Upper lobe of left lung (tissue), 6 donors: ENCODE measurements around the gene GP5. TPM values are rescaled to one million over a fixed set of nuclear protein-coding genes. Genes with fewer than 3 reads are reported as not detected.

Experiments used
- ATAC-seq, 2 donors: fragments of 200-7000 bp; cut with Tn5 transposase; one replicate each; pipeline ENCODE4 v1.9.1; 2022; ENCODE audit warnings: mild to moderate bottlenecking in 2 of 2, moderate library complexity in 2 of 2; ENCODE audit not compliant: low FRiP score in 2 of 2
- DNase-seq, 2 donors: peaks; one replicate each; pipeline ENCODE4 v3.0.0-alpha.2; 2019 to 2020
- H3K27ac ChIP-seq, 4 donors: fragments of 200-600 bp; sonication (generic); one replicate each; pipeline ENCODE4 v1.5.1; 2016 to 2019
- H3K27me3 ChIP-seq, 4 donors: fragments of 200-600 bp; sonication (generic); one replicate each; pipeline ENCODE4 v1.5.1; 2017 to 2019
- H3K36me3 ChIP-seq, 4 donors: fragments of 200-600 bp; sonication (generic); one replicate each; pipeline ENCODE4 v1.5.1; 2016 to 2019
- H3K4me1 ChIP-seq, 4 donors: fragments of 200-600 bp; sonication (generic); one replicate each; pipeline ENCODE4 v1.5.1; 2018 to 2019
- H3K4me3 ChIP-seq, 4 donors: fragments of 200-600 bp; sonication (generic); one replicate each; pipeline ENCODE4 v1.5.1; 2017 to 2019; ENCODE audit warnings: mild to moderate bottlenecking in 2 of 4, moderate library complexity in 1 of 4
- H3K9me3 ChIP-seq, 4 donors: fragments of 200-600 bp; sonication (generic); one replicate each; pipeline ENCODE4 v1.5.1; 2018 to 2019
- EP300 ChIP-seq, 4 donors: sonication (generic); formaldehyde crosslinking; IDR thresholded peaks; one replicate each; pipeline ENCODE4 v1.5.1; 2017; ENCODE audit warnings: antibody characterized with exemption in 4 of 4, control low read depth in 2 of 4
- POLR2A ChIP-seq, 4 donors: fragments of 450-650 bp; IDR thresholded peaks; one replicate each; pipeline ENCODE4 v1.5.1; 2016 to 2017; ENCODE audit warnings: antibody characterized with exemption in 4 of 4, mild to moderate bottlenecking in 2 of 4
- POLR2AphosphoS5 ChIP-seq, 2 donors: sonication (generic); formaldehyde crosslinking; IDR thresholded peaks; one replicate each; pipeline ENCODE4 v1.5.1; 2017; ENCODE audit warnings: antibody characterized with exemption in 2 of 2
- WGBS, 2 donors: methylation state at CpG; one replicate each; pipeline ENCODE4 v1.1.5; 2017 to 2018; 5-methylcytosine and 5-hydroxymethylcytosine counted together
- total RNA-seq, 6 donors: library from RNA; depleted of rRNA in 4 of 6; stranded (reverse); fragments of >200 nt in 4 of 6; gene quantifications; one replicate each; pipeline versions ENCODE4 v1.1.0 to v1.2.1, GENCODE V29; 2016 to 2021
- TF ChIP-seq, protein P1 (sequence below), 6 experiments: fragments of 450-650 bp in 4 of 6; fragments of 200-600 bp in 2 of 6; sonication (generic) in 2 of 6; IDR thresholded peaks; one replicate each; pipeline ENCODE4 v1.5.1; 2016 to 2019; ENCODE audit warnings: antibody characterized with exemption in 6 of 6
- donor health status: DM: no; HTN: no; CAD: no; lungs with moderate emphysema.
- donor health status: DM: no; HTN: yes; CAD: no; lungs with severe emphysema.

Gene GP5
- total RNA-seq, 6 donors from 2014 or later = 0.09 to 1.1 (median 0.20) TPM; not detected in 2

DNA sequence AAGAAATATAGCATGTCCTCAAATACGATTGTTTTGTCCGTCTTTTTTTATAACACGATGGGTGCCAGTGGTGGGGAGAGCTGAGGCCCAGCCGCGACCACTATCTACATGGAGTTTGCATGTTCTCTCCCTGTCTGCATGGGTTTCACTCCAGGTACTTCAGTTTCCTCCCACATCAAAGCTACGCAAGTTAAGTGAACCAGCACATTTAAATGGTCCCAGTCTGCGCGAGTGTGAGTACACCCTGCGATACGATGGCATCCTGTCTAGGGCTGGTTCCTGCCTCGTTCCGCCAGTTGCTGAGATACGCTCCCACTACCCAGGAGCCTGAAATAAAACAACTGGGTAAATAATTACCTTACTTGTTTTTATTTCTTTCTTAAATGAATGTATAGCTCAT is 47.1 kb upstream of the GP5 start:
- peaks cover 0 to 78% (median 24%) of the 10 kb centered on the region in 4 donors for H3K36me3 ChIP-seq
- no peak overlapping the region for H3K27ac ChIP-seq
- ATAC-seq (no peak), DNase-seq (no peak)
- H3K4me1 ChIP-seq = no peaks in the 10 kb centered on the region
- TF ChIP-seq, protein P1, sequence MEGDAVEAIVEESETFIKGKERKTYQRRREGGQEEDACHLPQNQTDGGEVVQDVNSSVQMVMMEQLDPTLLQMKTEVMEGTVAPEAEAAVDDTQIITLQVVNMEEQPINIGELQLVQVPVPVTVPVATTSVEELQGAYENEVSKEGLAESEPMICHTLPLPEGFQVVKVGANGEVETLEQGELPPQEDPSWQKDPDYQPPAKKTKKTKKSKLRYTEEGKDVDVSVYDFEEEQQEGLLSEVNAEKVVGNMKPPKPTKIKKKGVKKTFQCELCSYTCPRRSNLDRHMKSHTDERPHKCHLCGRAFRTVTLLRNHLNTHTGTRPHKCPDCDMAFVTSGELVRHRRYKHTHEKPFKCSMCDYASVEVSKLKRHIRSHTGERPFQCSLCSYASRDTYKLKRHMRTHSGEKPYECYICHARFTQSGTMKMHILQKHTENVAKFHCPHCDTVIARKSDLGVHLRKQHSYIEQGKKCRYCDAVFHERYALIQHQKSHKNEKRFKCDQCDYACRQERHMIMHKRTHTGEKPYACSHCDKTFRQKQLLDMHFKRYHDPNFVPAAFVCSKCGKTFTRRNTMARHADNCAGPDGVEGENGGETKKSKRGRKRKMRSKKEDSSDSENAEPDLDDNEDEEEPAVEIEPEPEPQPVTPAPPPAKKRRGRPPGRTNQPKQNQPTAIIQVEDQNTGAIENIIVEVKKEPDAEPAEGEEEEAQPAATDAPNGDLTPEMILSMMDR (IDR thresholded peaks at IDR 0.05) = no peak
- no peak for TF ChIP-seq POLR2AphosphoS5 (IDR thresholded peaks at IDR 0.05)
- TF ChIP-seq POLR2A (IDR thresholded peaks at IDR 0.05) = no peak
- no peak for TF ChIP-seq EP300 (IDR thresholded peaks at IDR 0.05)
- H3K4me3 ChIP-seq = no peak overlapping the region
- 92 to 94% methylated on average over 13 of the region's 13 CpGs for WGBS, 2 donors
- no peaks in the 10 kb centered on the region for H3K9me3 ChIP-seq
- no peaks in the 10 kb centered on the region for H3K27me3 ChIP-seq

DNA sequence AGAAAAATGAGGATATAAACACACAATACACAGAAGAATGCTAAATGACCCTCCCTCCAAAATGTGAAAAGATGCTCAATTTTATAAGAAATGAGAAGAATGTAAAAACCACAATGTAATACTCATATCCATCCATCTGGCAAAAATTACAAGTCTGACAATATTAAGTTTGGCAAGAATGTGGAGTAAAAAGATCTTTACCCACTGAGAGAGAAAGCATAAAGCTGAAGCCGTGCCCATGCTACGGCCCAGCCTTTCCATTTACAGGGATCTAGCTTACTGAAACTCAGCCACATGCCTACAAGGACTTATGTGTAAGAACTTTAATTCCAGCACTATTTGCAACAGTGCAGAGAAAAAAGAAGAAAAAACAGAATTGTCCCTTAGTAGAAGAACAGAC is 44.8 kb upstream of the GP5 start:
- DNase-seq = no peak
- no peaks in the 10 kb centered on the region for H3K27me3 ChIP-seq
- no peak overlapping the region for H3K4me3 ChIP-seq
- H3K4me1 ChIP-seq = peaks cover 0 to 8% (median 6%) of the 10 kb centered on the region in 4 donors
- TF ChIP-seq POLR2A (IDR thresholded peaks at IDR 0.05) (no peak), EP300 (IDR thresholded peaks at IDR 0.05) (no peak), POLR2AphosphoS5 (IDR thresholded peaks at IDR 0.05) (no peak)
- TF ChIP-seq, protein P1 (IDR thresholded peaks at IDR 0.05) = no peak
- ATAC-seq = no peak
- H3K27ac ChIP-seq = no peak overlapping the region
- WGBS, 2 donors = 96 to 97% methylated on average over 2 of the region's 2 CpGs
- H3K36me3 ChIP-seq = peaks cover 0 to 74% (median 11%) of the 10 kb centered on the region in 4 donors
- H3K9me3 ChIP-seq = no peaks in the 10 kb centered on the region

DNA sequence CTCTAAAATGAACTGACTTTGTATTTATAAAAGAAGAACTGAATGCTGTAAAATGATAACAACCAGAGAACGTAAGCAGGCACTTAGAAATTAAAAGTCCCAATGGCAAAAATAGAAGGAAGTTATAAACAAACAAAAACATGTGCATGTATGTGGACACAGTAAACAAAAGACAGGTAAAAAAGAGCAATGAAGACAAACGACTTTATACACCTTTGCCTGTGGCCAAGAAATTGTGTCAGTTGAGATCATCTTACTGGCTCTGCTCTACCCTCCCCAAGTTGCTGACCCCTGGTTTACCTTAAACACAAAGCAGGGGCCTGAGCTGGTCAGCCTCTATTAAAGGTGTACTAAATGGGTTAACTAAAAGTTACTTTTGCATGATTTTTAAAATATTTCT is 41.7 kb upstream of the GP5 start:
- H3K27me3 ChIP-seq = no peaks in the 10 kb centered on the region
- peaks cover 4 to 8% (median 6%) of the 10 kb centered on the region in 4 donors for H3K4me1 ChIP-seq
- H3K9me3 ChIP-seq = no peaks in the 10 kb centered on the region
- DNase-seq = no peak
- H3K36me3 ChIP-seq = peaks cover 3 to 73% (median 26%) of the 10 kb centered on the region in 4 donors
- no peak overlapping the region for H3K4me3 ChIP-seq
- WGBS, 2 donors = 51 to 61% methylated on average over 2 of the region's 2 CpGs
- no peak for ATAC-seq
- TF ChIP-seq EP300 (IDR thresholded peaks at IDR 0.05) (no peak), POLR2A (IDR thresholded peaks at IDR 0.05) (no peak), POLR2AphosphoS5 (IDR thresholded peaks at IDR 0.05) (no peak)
- TF ChIP-seq, protein P1 (IDR thresholded peaks at IDR 0.05) = no peak
- no peak overlapping the region for H3K27ac ChIP-seq

DNA sequence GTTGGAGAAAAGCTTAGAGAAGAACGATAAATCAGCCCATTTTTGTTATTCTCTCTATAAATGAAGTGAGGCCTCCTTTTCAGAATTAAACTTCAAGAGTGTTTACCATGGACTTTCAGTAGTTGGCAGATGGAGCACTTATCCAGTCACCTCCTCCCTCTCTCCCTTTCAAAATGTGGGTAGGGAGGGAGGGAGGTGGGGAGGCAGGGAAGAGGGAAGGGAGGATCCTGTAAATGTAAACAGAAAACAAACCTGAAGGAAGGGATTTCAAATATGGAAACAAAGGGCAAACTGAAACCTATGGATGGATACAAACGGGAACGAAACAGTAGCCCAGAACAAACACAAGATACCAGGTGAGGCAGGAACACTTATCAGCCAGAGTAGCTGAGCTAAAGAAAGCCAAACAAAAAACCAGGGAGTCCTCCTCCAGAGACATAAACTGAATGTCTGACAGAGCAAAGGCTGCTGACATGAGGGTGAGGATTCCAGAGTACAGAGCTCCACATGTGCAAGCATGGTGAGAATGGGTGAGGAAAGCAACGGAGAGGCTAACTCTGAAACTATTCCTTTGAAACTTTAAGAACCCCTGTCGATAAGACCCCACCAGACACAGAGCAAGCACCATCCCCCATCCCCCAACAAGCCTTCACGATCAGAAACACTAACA is 41.0 kb upstream of the GP5 start:
- Histone ChIP-seq H3K27me3 (no peaks in the 10 kb centered on the region), H3K36me3 (peaks cover 3 to 78% (median 32%) of the 10 kb centered on the region in 4 donors), H3K4me3 (no peak overlapping the region), H3K27ac (no peak overlapping the region), H3K4me1 (peaks cover 4 to 8% (median 6%) of the 10 kb centered on the region in 4 donors), H3K9me3 (no peaks in the 10 kb centered on the region)
- DNase-seq = no peak
- TF ChIP-seq EP300 (IDR thresholded peaks at IDR 0.05) = no peak
- TF ChIP-seq POLR2AphosphoS5 (IDR thresholded peaks at IDR 0.05) = no peak
- TF ChIP-seq, protein P1 (IDR thresholded peaks at IDR 0.05) = no peak
- TF ChIP-seq POLR2A (IDR thresholded peaks at IDR 0.05) = no peak
- no peak for ATAC-seq
- 60 to 72% methylated on average over 6 of the region's 6 CpGs for WGBS, 2 donors

DNA sequence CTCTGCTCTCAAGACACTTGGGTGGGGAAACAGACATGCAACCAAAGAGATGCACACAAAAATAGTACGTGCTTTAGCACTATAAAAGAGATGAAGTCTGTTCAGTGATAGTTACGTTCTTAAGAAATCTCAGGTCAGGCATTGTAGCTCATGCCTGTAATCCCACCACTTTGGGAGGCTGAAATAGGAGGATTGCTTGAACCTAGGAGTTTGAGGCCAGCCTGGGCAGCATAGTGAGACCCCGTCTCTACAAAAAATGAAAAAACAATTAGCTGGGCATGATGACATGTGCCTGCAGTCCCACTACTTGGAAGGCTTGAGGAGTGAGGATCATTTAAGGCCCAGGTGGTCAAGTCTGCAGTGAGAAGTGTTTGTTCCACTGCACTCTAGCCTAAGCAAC is 35.4 kb upstream of the GP5 start:
- TF ChIP-seq, protein P1 (IDR thresholded peaks at IDR 0.05) = no peak
- TF ChIP-seq EP300 (IDR thresholded peaks at IDR 0.05) (no peak), POLR2A (IDR thresholded peaks at IDR 0.05) (no peak), POLR2AphosphoS5 (IDR thresholded peaks at IDR 0.05) (no peak)
- WGBS, 2 donors = 82 to 100% methylated on average over 3 of the region's 3 CpGs
- peaks cover 3 to 92% (median 48%) of the 10 kb centered on the region in 4 donors for H3K36me3 ChIP-seq
- H3K4me3 ChIP-seq = no peak overlapping the region
- peaks cover 0 to 4% (median under 1%) of the 10 kb centered on the region in 4 donors for H3K4me1 ChIP-seq
- ATAC-seq (no peak), DNase-seq (no peak)
- no peaks in the 10 kb centered on the region for H3K27me3 ChIP-seq
- no peak overlapping the region for H3K27ac ChIP-seq
- no peaks in the 10 kb centered on the region for H3K9me3 ChIP-seq
